ENCODE results near the gene ROBO1.
A peak's percentile ranks its signal among the peaks of the same experiment; 100 is the strongest.

The ROBO1 gene

DNA sequence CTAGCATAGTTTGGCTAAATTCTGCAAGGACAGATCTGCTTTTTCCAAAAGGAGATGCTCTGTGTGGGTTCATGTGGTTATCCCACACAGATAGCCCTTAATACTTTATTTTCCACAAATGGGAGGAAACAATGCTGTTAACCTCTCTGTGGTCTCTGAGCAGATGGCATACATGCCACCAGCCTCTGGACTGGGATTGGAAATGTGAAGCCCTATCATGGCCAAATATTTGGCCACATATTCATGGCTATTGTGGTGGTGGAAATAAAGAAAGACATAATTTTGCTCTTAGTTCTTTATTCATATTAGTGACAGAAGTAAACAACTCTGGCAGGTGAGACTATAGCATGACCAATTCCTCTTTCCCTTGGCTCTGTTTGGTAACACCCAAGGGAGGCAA is 726.2 kb downstream of the ROBO1 start:
- no peak for DNase-seq

DNA sequence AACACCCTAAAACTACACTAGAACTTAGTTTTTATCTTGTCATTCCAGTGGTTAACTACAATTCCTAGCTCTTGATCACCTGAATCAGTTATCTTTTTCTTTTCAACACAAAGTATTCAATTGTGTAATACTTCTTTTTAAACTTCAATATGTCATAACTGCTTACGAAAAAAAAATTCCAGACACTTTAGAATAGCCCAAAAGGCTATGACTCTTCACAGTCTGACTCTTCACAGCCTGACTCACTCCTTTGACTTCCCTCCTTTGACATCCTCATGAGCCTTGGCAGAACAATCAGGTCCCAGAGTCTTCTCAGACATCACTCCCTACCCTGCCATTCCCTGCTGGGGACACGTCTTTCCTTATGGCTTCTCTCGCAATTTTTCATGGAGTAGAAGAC is 727.1 kb downstream of the ROBO1 start:
- no peak for DNase-seq

DNA sequence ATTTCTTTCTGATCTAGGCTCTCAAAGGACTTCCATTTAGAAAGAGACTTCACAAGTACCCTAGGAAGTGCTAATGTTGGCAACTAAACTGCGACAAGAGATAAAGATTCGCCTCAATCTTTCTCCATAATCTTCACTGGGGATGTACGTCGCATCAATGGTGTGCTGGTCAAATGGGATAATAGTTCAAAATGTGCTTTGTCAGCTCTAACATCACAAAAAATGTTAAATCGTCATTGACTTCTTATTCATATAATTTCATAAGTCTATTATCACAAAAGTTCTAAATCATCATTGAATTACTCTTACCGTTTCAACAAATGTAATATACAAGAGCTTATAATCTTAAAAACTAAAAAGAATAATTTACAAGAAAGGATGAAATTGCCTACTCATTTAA is 727.7 kb downstream of the ROBO1 start:
- no peak for DNase-seq

DNA sequence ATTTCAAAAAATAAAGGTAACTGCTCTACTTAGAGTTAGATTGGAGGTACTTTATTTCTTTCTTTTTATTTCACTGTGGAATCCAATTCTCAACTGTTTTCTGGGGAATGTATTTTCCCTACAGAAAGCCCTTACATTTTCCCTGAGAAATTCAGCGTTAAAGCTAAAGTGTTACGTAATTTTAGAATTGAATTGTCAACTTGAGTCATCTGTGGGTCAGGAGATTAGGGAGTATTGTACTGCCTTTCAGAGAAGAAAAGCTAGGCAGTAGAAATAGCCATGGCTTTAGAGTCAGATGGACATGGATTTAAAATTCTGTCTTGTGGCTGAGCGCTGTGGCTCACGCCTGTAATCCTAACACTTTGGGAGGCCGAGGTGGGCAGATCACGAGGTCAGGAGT is 728.6 kb downstream of the ROBO1 start:
- no peak for DNase-seq

DNA sequence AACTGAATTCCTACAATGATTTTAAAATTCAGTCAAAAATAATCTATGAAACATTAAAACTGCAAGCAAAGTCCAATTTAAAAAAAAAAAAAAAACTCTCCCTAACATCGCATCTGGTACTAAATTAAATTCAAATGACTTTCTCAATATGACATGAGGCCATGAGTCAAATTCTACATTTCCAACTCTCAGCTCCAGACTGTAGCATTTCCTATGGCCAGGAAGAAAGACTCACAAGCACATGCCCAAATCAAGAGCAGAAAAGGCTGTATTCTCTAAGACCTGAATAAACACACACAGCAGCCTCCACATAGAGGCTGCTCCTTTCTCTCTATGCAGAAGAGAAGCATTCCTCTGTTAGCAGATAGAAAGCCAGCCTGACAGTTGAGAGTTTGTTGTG is 729.2 kb downstream of the ROBO1 start:
- no peak for DNase-seq

DNA sequence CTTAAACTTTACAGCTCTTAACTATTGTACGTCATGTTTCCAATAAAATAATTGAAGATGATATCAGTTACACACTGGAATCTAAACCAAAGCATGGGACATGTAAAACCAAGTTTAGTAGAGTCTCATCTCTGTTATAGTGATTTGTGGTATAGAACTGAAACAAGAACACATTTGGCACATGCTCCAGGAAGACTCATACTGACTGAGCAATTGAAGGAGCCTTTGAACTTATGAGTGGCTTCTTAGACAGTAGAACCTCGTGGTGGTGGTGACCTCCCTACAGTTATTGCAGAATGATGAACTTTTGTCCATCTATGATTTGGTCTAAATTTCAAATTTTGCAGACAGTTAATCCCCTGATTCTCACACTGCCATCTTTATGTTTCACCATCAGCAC is 729.7 kb downstream of the ROBO1 start:
- DNase-seq = no peak

DNA sequence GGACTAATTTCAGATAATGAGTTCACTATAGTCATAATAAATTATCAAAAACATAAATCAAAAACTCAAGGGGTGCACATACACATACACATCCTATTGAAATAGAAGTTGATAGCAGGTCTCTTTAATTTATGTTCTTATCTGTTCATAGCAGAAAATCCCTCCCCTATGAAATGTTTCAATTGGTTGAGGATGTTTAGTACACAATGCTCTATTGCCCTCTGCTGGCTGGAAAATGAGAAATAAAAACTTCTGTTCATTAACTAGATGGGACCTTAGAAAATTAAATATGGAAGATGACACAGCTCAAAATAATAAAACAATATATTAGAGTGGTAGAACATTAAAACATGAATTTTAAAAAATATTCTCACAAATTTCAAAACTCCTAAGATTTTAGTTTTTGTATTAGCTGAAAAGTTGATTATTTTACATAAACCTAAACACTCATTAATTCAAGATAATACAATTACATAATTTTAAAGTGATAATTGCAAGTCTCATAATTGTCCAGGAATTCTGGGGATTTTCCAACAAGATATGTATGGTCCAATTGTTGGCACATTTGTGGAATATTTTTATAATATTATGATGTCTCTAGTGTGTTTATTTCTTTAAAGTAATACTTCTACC is 735.0 kb downstream of the ROBO1 start:
- DNase-seq = no peak

DNA sequence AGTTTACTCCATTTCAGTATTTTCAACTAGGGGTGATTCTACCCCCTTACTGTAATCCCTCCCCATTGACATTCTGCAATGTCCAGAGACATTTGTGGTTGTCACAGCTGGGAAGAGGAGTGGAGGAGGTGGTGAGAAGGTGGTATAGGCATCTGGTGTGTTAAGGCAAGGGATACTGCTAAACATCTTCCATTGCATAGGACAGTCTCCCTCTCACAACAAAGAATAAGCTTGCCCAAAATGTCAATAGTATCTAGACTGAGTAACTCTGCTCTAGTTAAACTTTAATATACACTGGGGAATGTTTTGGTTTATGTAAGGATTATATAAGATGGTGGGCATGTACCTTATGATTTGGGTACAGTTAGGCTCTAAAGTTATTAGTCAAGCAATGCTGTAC is 737.6 kb downstream of the ROBO1 start:
- no peak for DNase-seq

DNA sequence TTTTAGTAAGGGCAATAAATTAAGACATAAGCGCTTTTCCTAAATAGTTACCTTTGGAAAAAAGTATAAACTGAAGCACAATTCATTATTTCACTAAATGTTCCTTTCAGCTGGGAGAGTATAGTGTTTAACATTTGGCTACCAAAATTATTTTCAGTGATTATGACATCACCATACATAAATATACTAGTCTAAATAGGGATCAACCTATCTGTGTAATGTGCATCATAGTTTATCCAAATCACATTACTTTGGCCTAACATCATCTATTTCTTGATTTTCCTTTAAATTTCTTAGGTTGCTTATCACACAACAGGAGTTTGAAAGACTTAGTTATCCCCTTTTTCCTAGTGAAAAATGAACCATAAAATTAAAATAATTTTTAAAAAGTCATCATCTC is 738.9 kb downstream of the ROBO1 start:
- no peak for DNase-seq

DNA sequence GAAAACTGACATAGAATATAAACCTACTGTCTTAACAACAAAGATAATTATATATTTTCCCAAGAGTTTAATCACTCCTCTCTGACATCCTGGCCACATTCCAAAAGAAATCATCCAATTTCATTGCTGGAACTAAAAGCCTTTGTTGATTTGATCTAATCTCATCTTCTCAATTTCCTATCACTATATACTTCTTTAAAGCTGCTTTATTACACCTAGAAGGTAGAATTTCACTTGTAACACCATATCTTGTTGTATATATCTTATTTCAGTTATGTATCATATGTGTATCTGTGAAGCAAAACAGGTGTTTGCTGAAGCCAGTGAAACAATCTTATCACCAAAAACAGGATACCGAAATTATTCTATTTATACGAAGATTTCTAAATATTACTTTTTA is 740.2 kb downstream of the ROBO1 start:
- no peak for DNase-seq

DNA sequence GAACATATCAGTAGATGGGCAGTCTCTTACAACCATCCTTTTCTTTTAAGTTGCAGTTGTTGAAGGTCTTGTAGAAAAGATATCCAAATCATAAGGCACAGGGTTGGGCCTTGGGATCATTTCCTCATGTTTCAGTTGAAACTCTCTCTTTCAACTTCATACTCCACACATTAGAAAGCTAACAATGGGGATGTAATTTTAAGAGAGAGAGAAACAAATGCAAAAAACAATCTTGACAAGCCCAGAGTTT is 747.9 kb downstream of the ROBO1 start:
- DNase-seq = no peak

DNA sequence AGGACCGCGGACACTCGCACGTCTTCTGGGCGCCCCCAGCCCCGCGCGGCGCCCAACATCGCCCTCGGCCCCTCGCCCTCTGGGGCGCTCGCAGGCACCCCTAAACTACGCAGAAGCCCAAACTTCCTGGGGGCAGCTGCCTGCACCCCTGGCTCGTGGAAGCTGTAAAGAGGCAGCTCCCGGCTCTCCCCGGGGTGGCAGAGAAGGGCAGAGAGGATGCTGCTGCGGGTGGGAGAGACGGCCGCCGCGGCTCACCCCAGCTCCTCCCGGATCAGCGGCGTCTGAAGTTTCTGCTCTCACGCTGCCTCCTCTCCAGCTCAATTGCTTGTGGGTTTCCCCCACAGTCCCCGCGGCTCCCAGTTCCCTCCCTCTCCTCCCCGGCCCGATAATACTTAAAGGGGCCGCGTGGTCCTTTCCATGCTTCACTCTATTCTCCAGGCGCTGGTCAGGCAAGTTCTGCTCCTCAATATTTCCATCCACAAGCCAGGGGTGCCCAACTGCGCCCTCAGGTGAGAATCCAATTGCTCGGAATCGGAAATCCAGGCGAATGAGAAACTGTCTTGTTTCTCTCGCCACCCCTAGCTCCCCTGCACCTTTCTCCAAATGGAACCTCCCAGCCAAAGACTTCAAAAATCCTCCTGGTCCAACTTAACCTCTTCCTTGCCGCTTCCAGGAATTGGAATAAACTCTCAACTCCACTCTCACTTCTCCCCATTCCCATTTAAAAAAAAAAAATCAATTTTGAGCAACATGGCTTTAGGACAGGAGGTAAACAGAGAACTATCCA is 748.5 kb downstream of the ROBO1 start:
- DNase-seq = peak; percentile 95

DNA sequence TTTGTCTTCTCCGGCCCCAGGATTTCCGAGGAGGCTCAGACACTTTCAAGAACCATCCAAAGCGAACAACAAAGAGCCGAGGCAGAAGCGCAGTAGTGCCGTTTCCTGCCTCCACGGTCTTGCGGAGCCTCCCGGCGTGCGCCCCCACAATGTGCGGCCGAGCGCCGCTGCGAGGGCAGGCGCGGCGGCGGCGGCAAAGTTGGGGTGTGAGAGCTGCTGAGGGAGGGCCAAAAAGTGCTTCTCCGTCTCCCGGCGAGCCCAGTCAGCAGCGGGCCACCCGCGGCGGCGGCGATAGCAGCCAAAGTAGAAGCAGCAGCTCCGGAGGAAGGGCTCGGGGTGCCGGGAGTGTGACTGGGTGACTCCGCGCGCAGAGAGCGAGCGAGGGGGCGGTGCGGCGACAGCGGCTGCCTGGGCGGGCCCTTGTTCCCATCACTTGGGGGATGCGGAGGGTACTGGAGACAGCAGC is 749.1 kb downstream of the ROBO1 start:
- DNase-seq = peak; percentile 90

DNA sequence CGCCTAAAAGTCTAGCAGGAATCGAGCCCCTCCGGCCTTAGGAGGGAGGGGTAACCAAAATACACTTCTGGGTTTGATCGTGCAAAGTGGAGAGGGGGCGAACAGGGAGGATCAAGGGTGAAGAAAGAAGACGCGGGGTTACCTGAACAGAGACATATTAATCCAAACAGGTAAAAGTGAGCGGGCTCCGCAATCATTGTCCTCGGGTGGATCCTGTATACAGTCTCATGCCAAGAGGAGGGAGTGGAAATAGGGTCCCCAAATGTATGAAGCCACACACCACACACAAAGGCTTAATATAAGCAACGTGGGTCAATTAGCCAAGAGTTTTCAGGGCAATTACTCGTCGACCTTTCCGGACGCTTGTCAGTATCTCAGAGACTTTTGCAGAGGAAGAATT is 749.5 kb downstream of the ROBO1 start:
- no peak for DNase-seq

DNA sequence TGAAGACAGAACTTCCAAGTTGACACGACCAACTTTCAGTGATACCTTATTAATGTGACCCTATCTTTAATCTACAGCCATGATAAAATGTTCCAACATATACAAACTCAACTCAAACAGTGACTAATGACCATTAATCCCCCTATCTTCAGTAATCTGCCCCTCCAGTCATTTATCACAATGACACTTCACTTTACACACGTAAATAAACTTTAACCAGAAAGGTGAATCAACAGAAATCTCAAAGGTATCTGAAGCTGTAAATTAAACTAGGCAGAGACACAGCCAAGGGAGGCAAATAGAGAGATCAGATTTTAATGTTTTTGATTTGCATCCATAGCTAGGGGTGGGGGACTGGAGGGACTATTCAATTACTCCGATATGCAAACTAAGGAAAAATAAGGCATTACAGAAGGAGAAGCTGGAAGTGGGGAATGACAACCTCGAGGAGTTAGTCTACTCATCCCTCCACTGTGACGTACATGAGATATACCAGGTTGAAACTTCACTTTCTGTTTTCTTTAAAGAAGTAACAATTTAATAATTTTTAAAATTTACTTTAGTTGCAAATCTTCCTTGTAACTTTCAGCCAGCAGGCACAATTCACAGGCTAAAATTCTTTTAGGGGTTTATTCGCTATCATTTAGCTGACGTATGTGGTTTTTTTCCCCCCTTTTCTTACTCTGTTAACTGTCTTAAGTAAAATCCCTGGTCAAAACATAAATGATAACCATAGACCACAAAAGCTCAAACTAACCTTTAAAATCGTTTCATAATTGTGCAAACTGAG is 751.0 kb downstream of the ROBO1 start:
- DNase-seq = peak; percentile 19

DNA sequence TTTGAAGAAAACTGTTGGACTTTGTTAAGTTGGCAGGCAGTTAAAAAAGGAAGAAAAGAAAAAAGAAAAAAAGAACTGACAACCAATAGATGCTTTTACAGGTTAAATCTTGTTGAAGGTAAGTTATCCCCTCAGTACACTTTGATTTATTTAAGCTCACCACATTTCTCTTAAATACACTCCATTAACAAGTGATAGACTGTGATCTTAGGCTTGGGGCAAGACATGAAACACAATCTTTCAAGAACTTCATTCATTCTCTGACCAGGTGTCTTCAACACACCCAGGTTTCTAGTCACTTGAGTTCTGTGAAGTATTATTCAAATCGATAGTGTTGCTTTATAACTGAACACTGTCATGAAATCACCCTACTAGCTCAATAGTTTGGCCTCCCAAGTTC is 751.9 kb downstream of the ROBO1 start:
- no peak for DNase-seq

DNA sequence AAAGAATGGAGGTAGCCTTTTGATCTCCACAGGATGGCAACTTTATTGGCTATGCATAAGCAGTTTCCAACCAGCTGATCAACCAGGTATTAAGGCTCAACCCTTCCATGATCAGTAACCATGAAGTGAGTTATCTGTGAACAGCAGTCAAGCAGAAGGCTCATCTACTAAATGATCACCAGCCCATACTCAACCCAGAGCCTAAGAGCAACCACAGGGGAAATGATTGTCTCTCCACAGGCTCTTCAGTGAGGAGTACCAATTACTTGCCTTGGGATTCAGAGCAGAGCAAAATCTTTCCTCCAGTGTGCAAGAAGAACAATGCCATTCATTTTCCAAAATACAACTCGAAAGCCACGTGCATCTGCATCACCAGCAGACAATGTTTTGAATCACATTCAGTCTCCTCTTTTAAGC is 754.8 kb downstream of the ROBO1 start:
- peak; percentile 21 for DNase-seq

DNA sequence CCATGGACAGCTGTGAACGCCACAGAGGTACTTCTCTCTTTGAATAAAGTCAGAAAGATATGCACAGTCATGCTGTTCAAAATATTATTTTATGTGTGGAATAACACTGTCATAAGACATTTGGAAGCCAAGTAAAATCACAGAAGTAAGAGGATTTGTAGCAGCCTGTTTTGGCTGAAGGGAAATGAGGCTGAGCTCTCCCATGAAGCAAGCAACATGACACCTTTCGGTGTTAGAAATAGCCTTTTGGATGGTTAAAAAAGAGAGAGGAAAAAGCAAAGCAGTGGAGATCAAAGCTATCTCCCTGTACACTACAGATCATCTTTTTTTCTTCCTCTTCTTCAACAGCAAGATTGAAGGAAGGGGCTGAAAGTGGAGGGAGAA is 755.3 kb downstream of the ROBO1 start:
- DNase-seq = peak; percentile 20

DNA sequence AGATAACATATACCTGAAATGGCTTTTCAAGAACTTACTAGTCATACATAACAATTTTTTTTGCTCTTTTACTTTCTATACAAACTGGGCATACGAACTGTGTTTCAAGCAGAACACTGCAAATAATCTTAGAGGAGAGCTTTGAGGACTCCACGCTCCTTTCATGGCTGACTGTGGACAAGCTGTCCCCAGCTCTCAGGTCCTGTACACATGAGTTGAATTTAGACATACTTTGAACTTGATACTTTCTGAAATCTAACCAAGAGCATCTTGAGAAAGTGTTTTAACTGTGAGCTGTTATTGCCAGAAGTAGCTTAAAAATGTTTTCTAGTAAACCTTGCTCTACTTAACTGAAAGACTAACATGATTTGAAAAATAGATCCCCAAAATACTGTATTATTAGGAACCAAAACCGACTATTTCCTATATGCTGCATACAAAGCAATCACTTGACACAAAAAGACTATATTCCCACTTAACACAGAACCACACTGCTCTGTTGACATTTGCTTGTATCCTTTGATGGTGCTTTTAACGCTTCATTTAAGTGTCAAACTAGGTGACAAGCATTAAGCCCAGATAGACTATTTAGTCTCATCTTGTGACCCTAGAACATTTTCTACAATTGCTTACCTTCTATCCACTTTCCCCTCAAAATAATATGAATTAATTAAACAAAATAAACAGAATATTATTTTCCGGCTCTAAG is 755.8 kb downstream of the ROBO1 start:
- DNase-seq = no peak

DNA sequence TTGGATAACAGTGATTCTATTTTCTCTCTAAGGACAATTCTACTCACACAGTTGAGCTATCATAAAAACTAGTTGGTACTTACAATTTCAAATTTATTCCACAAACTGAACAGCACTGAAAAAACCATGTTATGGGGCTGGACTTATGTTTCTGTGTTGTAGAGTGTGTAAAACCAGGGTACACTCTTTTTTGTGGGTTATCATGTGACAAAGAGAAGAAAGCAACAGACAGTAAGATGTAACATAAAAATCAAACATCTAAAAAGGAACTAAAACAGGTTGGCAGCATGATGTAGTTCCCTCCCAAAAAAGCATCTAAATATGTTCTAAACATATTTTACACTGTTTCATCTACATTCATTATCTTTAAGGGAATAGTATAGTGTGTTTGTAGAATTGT is 757.9 kb downstream of the ROBO1 start:
- no peak for DNase-seq

DNA sequence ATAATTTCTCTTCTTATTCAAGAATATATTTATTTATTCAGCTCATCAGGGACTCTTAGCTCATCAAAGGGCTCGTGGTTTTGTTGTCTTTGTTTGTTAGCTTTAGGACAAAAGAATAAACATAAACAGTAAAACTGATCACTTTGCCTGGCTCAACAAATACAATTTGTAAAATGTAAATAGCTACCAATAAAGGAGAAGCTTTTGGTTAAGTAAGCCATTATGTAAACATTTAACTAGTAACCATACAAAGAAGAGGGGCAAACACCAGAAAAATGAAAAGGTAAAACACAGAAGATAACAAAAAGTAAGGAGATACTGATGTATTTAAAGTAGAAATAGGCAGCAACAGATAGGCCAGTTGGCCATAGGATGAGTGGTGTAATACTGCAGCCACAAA is 761.7 kb downstream of the ROBO1 start:
- no peak for DNase-seq

DNA sequence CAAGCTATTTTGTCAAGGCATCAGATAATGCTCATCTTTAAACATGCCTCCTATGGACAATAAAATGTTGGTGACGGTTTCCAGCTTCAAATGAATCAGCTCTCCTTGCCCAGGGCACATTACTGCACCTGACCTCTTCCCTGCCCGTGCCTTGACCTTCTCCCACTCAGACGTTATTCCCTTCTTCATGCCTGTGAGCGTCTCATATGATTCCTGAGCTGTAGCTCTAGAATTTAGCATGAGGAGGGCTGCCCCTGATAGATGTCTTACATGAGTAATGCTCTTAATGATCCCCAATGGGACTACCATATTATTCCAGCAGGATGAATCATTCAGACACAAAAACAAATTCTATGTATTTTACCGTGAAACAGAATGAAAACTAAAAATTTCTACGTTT is 762.7 kb downstream of the ROBO1 start:
- no peak for DNase-seq

DNA sequence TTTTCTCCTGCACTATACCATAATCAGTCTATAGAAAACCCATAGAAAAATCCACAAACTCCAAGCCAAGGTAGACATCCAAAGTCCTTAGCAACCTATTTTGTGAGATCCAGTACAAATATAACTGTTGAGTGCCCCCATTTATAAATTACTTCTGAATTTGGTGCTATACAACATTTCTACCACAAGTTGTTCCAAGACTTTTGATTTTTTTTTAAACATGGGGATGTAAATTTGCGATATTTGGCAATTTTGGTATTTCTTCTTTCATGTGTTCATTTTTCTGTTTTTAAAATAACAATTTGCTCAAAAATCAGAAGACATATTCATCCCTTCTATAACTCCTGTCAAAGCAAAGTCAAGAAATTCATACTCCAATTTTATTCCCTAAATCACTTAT is 763.8 kb downstream of the ROBO1 start:
- no peak for DNase-seq
